SJSA1 (cell line): ENCODE data around the gene STPG1. TPM values are rescaled to one million over a fixed set of nuclear protein-coding genes. Genes with fewer than 3 reads are reported as not detected.
A peak's percentile ranks its signal among the peaks of the same experiment; 100 is the strongest.

Experiments used
- DNase-seq, 2 experiments: peaks; one replicate each; pipeline ENCODE4 v3.0.0-alpha.2; 2015 to 2020; ENCODE audit warnings: low spot score in 2 of 2, low read depth in 1 of 2
- H3K27ac ChIP-seq: fragments of 250-450 bp; sonication (Bioruptor Pico); 2 replicates; pipeline ENCODE4 v1.5.1; 2020; ENCODE audit warnings: mild to moderate bottlenecking, moderate library complexity
- H3K27me3 ChIP-seq: fragments of 250-450 bp; sonication (Bioruptor Pico); replicated peaks from 2 replicates; pipeline ENCODE4 v1.5.1; 2020; ENCODE audit warnings: mild to moderate bottlenecking, moderate library complexity
- H3K36me3 ChIP-seq: fragments of 250-450 bp; sonication (Bioruptor Pico); 2 replicates; pipeline ENCODE4 v1.5.1; 2020; ENCODE audit warnings: mild to moderate bottlenecking
- H3K4me1 ChIP-seq: fragments of 250-450 bp; sonication (Bioruptor Pico); replicated peaks from 2 replicates; pipeline ENCODE4 v1.6.1; 2021; ENCODE audit warnings: mild to moderate bottlenecking
- H3K4me3 ChIP-seq: fragments of 250-450 bp; sonication (Bioruptor Pico); 2 replicates; pipeline ENCODE4 v1.5.1; 2020; ENCODE audit warnings: mild to moderate bottlenecking
- H3K9me3 ChIP-seq: fragments of 250-450 bp; sonication (Bioruptor Pico); replicated peaks from 2 replicates; pipeline ENCODE4 v1.5.1; 2020; ENCODE audit warnings: mild to moderate bottlenecking
- total RNA-seq: library from RNA; depleted of rRNA; stranded (reverse); fragments of >200 nt; shearing (Covaris generic); gene quantifications from 2 replicates; pipeline ENCODE4 v1.2.3, GENCODE V29; 2014

Gene STPG1
- total RNA-seq, 1 experiment from 2014 or later = 17.5 TPM

DNA sequence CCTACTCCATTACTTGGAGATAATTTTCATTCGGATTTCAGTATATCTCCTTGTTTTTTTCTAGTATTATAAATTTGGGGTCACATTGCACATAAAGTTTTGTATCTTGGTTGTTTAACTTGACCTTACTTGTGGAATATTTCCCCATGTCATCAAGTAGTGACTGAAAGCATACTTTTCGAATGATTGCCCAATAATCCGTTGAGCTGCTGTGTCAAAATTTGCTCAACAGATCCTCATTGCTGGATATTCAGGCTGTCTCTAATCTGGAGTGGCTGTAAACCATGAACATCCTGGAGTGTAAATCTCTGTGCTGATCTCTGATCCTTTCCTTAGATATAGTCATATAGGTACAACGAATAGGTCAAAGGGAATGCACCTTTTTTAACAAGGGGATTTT, 7.0 kb upstream of the STPG1 start:
- no peak for DNase-seq
- H3K9me3 ChIP-seq = no peaks in the 10 kb centered on the region
- H3K27ac ChIP-seq = no peak overlapping the region
- H3K36me3 ChIP-seq = peaks cover 26% of the 10 kb centered on the region
- no peak overlapping the region for H3K4me3 ChIP-seq
- H3K4me1 ChIP-seq = peaks cover 38% of the 10 kb centered on the region
- no peaks in the 10 kb centered on the region for H3K27me3 ChIP-seq

DNA sequence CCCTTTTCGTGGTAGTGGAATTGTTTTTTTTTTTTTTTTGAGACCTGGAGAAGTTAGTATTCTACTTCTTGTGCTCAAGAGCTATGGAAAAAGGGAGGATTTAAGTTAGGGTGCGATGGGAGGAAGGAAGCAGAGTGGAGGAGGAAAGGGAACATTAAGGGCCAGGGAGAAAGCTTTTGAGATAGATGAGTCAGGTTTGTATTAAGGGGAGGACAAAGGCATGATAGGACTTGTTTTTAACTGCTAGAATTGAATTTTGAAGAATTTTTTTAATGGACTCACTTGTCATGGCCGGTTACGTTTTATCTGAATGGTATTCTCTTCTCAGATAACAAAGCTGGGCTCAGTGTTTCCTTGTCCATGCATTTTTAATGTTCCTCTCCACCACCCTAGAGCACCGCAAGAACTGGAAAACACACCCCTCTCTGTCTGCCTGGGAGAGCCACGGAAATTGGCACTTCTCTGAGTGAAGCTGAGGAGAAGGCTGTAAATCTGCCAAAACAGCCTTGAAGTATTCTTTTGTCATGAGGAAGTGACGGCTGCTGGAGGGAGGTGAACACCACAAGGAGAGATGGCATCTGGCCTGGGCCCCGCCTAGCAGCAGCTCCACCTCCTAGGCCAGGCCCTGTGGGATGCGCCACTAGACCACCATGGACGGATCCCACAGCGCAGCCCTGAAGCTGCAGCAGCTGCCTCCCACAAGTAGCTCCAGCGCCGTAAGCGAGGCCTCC, 5.5 kb upstream of the STPG1 start:
- Histone ChIP-seq H3K9me3 (no peaks in the 10 kb centered on the region), H3K4me1 (peaks cover 42% of the 10 kb centered on the region), H3K4me3 (peak overlapping the region; percentile 24), H3K27me3 (no peaks in the 10 kb centered on the region), H3K27ac (peak overlapping the region; percentile 97), H3K36me3 (peaks cover 26% of the 10 kb centered on the region)
- DNase-seq = peak; percentile 92 to 96

DNA sequence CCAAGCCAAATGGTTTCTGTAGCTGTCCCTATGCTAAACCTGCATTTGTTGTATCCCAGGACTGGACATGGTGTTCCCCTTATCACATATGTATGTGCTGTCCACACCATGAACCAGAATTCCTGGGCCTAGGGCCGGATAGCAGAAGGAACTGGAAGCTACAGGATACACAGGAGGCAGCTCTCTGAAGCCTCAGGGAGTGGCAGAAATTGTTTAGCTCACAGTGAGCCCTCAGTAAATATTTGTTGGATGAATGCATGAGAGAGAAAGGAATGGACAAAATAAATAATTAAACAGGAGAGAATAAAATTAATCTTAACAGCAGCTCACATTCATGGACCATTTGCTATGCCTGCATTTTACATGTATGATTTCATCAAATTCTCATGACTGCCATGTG, 4.1 kb upstream of the STPG1 start:
- H3K4me3 ChIP-seq = peak overlapping the region; percentile 12
- peaks cover 47% of the 10 kb centered on the region for H3K4me1 ChIP-seq
- H3K27me3 ChIP-seq = no peaks in the 10 kb centered on the region

DNA sequence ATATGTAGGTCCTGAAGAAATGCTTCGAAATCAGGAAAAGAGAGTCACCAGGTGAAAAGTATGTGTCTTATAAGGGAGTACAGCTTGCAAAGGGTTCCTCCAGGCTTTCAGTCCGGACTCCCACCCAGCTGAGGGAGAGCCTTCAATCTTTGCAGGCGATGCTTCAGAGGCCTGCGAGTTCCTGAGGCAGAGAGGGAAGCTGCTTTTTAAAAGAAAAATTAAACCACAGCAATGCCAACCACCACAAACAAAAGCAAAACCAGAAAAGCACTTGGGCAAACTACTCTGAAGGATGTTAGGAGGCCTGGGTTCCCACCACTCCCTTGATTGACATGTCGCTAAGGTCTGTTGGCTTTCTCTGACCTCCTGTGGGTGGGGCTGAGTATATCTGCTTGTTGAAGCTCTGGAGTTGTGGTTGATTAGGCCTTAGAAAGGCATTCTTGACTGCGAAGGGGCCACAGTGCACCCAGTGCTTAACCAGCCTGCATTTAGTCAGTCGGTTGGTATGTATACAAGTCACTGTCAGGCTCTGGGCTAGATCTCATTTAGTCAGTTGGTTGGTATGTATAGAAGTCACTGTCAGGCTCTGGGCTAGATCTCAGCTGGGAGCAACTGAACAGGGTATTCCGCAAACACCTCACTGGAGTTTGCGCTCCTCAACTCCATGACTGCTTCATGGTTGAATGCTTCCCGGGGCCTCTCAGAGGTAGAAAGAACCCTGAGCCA, 3.2 kb upstream of the STPG1 start:
- H3K36me3 ChIP-seq = peaks cover 18% of the 10 kb centered on the region
- H3K27me3 ChIP-seq = no peaks in the 10 kb centered on the region
- H3K9me3 ChIP-seq = no peaks in the 10 kb centered on the region
- H3K27ac ChIP-seq = peak overlapping the region; percentile 97
- peaks cover 56% of the 10 kb centered on the region for H3K4me1 ChIP-seq
- peak overlapping the region; percentile 41 for H3K4me3 ChIP-seq
- DNase-seq = peak; percentile 97

More for the DNA sequence above, 4.1 kb upstream of the STPG1 start:
- no peaks in the 10 kb centered on the region for H3K9me3 ChIP-seq
- peak; percentile 81 to 87 for DNase-seq
- peaks cover 26% of the 10 kb centered on the region for H3K36me3 ChIP-seq
- H3K27ac ChIP-seq = peak overlapping the region; percentile 97

DNA sequence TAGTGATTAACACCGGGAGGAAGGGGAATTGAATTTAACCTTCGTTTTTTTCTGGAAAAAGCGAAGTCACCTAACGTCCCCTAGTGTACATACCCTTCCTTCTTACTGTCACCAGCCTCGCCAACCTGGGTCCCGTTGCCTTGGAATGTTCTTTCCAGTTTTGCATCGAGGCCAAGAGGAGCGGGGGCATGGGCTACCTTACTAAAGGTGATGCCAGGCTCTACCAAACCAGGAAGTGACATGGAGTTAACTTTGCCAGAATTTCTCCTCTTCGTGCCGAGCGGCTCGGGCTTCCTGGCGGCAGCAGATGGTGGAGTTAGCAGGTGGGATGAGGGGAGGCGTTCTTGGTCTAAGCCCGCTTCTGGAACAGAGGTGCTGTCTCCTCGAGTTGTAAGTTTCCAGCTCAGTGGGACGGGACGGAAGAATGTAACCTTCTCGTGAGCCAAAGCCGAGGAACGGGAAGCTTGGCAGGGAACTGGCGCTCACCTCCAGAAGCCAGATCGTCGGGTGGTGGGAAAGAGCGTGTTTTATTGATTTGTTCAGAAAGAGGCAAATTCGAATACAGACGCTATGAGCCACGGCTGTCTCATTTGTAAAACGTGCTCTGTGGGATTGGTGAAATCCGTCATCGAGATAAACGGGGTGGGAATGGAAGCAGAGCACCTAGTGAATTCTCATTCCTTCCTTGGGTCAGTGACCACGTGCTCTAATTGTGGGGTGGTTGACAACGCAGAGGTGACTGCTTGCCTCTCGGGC, 2.5 kb upstream of the STPG1 start:
- DNase-seq = no peak
- H3K27ac ChIP-seq = peak overlapping the region; percentile 97
- peaks cover 63% of the 10 kb centered on the region for H3K4me1 ChIP-seq
- peak overlapping the region; percentile 41 for H3K4me3 ChIP-seq
- H3K36me3 ChIP-seq = peaks cover 13% of the 10 kb centered on the region
- no peaks in the 10 kb centered on the region for H3K9me3 ChIP-seq
- no peaks in the 10 kb centered on the region for H3K27me3 ChIP-seq

DNA sequence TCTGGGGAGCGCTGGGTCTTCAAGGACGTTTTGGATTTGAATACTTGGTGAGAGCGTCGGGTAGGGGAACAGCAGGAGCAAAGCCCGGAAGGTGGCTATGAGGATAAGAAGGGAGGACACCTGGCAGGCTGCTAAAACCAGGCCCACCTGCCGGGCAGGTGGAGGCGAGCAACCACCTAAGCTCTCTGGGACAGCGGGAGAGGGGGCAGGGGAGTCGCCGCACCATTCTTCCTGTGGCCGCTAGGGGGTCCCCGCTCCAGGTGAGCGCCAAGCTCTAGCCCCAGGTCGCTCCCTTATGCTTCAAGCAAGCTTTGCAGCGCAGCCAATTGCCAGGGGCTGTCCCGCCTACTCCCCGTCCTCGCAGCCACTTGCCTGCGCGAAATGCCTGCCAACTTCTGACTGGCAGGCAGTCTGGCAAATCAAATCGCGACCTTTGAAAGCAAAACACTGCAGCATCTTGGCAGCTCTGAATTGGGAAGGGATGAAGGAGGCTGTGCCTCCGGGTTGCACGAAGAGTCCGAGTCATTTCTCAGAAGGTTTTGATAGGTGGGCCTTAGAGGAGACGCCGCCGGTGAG, 1.8 kb upstream of the STPG1 start, which contains the start of gene NIPAL3:
Gene NIPAL3, plus strand, starts transcription at position 469 of the 576 bp plus-strand sequence. CDS start 3,746 bp downstream, outside the sequence.
- Histone ChIP-seq H3K4me3 (peak within 1 kb of the TSS; percentile 41), H3K9me3 (no peaks in the 10 kb centered on the region), H3K27ac (peak within 1 kb of the TSS; percentile 97), H3K27me3 (no peaks in the 10 kb centered on the region), H3K4me1 (peaks cover 70% of the 10 kb centered on the region), H3K36me3 (peaks cover 11% of the 10 kb centered on the region)
- peak; percentile 93 to 99 for DNase-seq

DNA sequence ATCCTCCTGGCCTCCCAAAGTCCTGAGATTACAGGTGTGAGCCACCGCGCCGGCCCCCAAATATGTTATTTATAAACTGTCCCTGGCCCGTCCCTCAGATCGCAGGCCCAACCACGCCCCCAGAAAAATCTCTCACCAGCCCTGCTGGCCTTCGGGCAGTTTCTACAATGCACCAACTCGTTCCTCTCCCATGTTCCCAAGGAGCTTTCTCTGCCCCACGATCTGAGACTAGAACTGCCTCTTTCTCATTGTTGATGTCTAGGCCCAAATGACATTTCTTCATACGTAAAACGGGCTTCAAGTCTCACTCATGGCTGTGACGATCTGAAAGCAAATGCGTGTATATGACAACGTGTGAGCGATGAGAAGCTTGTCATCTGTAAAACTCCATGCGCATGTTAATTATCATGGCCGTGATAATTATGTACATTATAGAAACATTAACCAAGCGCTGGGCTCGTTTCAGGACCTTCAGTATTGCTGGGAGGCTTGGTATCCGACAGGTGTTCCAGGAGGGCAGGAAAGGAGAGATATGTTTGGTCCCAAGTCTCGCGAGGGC, 1.3 kb upstream of the STPG1 start:
- H3K27ac ChIP-seq = no peak overlapping the region
- no peaks in the 10 kb centered on the region for H3K27me3 ChIP-seq
- no peaks in the 10 kb centered on the region for H3K9me3 ChIP-seq
- peaks cover 75% of the 10 kb centered on the region for H3K4me1 ChIP-seq
- peak in 1 of 2 experiments; percentile 3 for DNase-seq
- peaks cover 16% of the 10 kb centered on the region for H3K36me3 ChIP-seq
- no peak overlapping the region for H3K4me3 ChIP-seq

DNA sequence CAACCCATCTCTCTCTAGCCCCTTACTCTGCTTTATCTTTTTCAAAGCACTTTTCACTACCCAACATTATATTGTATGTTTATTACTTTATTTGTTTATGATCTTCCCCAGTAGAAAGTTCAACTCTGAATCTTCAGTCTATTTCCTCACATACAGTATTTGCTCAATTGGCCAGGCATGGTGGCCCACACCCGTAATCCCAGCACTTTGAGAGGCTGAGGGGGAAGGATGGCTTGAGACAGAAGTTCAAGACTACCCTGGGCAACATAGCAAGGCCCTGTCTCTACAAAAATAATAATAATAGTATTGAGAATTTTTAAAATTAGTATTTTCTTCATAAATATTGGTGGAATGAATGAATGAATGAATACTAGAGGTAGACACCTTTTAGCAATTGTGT, 1.2 kb downstream of the STPG1 start:
- no peak for DNase-seq
- Histone ChIP-seq H3K4me1 (peaks cover 60% of the 10 kb centered on the region), H3K9me3 (no peaks in the 10 kb centered on the region; the same call in 1 of the 2 replicates), H3K4me3 (peak overlapping the region; percentile 73), H3K36me3 (peaks cover 30% of the 10 kb centered on the region), H3K27ac (peak overlapping the region; percentile 96), H3K27me3 (no peaks in the 10 kb centered on the region)

DNA sequence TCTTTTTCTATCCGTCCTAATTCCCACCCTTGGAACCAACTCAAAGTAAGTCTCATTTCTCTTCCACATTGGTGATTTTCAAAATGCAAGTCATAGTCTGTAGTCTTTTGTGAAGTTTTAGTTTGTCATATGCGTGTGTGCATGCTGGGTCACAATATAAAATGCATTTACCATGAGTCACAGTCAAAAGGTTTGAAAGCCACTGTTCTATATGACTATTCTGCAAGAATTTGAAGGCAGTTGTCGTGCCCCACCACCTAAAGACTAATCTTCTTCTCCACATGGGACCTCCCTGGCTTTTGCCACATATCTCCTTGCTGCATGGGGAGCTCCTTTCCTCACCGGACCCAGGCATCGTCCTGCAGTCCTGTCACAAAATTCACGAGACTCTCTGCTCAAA, 1.6 kb downstream of the STPG1 start:
- Histone ChIP-seq H3K27ac (peak overlapping the region; percentile 96), H3K4me1 (peaks cover 56% of the 10 kb centered on the region), H3K4me3 (no peak overlapping the region), H3K27me3 (no peaks in the 10 kb centered on the region), H3K36me3 (peaks cover 30% of the 10 kb centered on the region), H3K9me3 (no peaks in the 10 kb centered on the region; the same call in 1 of the 2 replicates)
- DNase-seq = peak; percentile 85 to 86

DNA sequence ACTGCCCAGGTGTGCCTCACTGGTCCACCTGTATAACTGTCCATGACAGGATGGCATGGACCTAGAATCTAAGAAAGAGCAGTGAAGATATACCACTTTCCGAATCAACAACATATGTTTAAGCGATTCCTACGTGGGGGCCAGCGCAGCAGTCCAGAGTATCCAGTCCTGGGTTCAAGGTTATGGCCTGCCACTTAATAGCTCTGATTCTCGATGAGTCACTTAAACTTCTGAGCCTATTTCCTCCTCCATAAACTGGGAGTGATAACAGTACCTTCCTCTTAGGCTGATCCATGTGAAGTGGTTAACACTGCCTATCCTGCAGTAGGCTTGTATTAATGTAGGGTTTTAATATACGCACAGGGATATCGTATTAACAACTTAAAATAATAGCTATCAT, 2.8 kb downstream of the STPG1 start:
- Histone ChIP-seq H3K4me3 (no peak overlapping the region), H3K4me1 (peaks cover 46% of the 10 kb centered on the region), H3K27me3 (no peaks in the 10 kb centered on the region), H3K9me3 (no peaks in the 10 kb centered on the region; the same call in 1 of the 2 replicates), H3K36me3 (peaks cover 30% of the 10 kb centered on the region), H3K27ac (peak overlapping the region; percentile 96)
- no peak for DNase-seq

DNA sequence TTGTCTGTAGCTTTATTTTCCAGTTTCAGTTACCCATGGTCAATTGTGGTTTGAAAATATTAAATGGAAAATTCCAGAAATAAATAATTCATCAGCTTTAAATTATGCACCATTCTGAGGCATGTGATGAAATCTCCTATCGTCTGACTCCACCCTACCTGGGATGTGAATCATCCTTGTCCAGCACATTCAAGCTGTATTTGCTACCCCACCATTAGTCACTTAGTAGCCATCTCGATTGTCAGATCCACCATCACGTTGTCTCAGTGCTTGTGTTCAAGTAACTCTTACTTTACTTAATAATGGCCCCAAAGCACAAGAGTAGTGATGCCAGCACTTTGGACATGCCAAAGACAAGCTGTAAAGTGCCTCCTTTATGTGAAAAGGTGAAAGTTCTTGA, 4.0 kb downstream of the STPG1 start:
- DNase-seq = no peak
- Histone ChIP-seq H3K27me3 (no peaks in the 10 kb centered on the region), H3K27ac (peak overlapping the region; percentile 48), H3K36me3 (peaks cover 30% of the 10 kb centered on the region), H3K4me1 (peaks cover 43% of the 10 kb centered on the region), H3K4me3 (no peak overlapping the region), H3K9me3 (no peaks in the 10 kb centered on the region; the same call in 1 of the 2 replicates)

DNA sequence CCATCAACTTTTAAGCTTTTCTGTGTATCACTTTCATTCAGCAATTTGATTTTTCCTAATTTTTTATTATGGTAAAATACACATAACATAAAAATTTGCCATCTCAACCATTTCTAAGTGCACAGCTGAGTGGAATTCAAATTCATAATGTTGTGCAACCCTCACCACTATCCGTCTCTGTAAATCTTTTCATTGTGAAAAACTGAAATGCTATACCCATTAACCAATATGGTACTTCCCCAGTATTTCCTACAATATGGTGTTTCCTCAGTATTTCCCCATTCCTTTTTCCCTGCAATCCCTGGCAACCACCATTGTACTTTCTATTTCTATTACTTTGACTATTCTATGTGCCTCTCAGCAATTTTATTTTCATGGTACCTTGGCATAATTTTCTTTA, 6.8 kb downstream of the STPG1 start:
- no peak for DNase-seq
- Histone ChIP-seq H3K36me3 (peaks cover 26% of the 10 kb centered on the region), H3K9me3 (no peaks in the 10 kb centered on the region; the same call in 1 of the 2 replicates), H3K27me3 (no peaks in the 10 kb centered on the region), H3K4me3 (no peak overlapping the region), H3K27ac (no peak overlapping the region), H3K4me1 (peaks cover 28% of the 10 kb centered on the region)

DNA sequence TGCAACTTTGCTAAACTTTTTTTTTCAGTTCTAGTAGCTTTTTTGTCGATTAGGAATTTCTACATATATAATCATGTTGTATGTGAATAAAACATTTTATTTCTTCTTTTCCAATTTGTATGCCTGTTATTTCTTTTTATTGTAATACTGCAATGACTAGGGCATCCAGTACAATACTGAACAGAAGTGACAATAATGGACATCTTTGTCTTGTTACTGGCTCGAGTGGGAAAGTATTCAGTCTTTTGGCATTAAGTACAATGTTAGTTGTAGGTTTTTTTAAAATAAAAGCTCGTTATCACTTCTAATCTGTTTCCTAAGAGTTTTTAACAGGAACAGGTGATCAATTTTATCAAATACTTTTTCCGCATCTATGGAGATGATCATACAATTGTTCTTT, 9.8 kb downstream of the STPG1 start:
- H3K4me1 ChIP-seq = peaks cover 11% of the 10 kb centered on the region
- H3K9me3 ChIP-seq = no peaks in the 10 kb centered on the region; the same call in 1 of the 2 replicates
- peaks cover 32% of the 10 kb centered on the region for H3K36me3 ChIP-seq
- no peak overlapping the region for H3K4me3 ChIP-seq
- no peak overlapping the region for H3K27ac ChIP-seq
- no peak for DNase-seq
- no peaks in the 10 kb centered on the region for H3K27me3 ChIP-seq
